Mucosa of rectum (tissue), 2 donors: ENCODE measurements around the gene DGCR8.

Experiments used
- H3K27ac ChIP-seq, 2 donors: one replicate each; pipeline ENCODE4 v1.7.0; 2013; ENCODE audit warnings: inconsistent platforms in 2 of 2, low read depth in 2 of 2, low read length in 2 of 2
- H3K27me3 ChIP-seq, 2 donors: one replicate each; pipeline ENCODE4 v1.7.0; 2013; ENCODE audit warnings: low read length in 2 of 2; ENCODE audit not compliant: control insufficient read depth in 2 of 2, insufficient read depth in 2 of 2
- H3K36me3 ChIP-seq, 2 donors: one replicate each; pipeline ENCODE4 v1.7.0; 2013; ENCODE audit warnings: low read length in 2 of 2; ENCODE audit not compliant: control insufficient read depth in 2 of 2, insufficient read depth in 2 of 2
- H3K4me1 ChIP-seq, 2 donors: one replicate each; pipeline ENCODE4 v1.7.0; 2013; ENCODE audit warnings: low read length in 2 of 2, mild to moderate bottlenecking in 1 of 2; ENCODE audit not compliant: control insufficient read depth in 2 of 2, insufficient read depth in 2 of 2
- H3K4me3 ChIP-seq, 2 donors: one replicate each; pipeline ENCODE4 v1.7.0; 2013; ENCODE audit warnings: low read length in 2 of 2
- H3K9ac ChIP-seq, 2 donors: one replicate each; pipeline ENCODE4 v1.7.0; 2013; ENCODE audit warnings: low read length in 2 of 2, low read depth in 1 of 2, mild to moderate bottlenecking in 1 of 2
- H3K9me3 ChIP-seq, 2 donors: one replicate each; pipeline ENCODE4 v1.7.0; 2013; ENCODE audit warnings: low read length in 2 of 2; ENCODE audit not compliant: control insufficient read depth in 2 of 2
- donor health status: healthy.
- donor health status: Normal muscosa, but diverticular disease.

The DGCR8 gene

DNA sequence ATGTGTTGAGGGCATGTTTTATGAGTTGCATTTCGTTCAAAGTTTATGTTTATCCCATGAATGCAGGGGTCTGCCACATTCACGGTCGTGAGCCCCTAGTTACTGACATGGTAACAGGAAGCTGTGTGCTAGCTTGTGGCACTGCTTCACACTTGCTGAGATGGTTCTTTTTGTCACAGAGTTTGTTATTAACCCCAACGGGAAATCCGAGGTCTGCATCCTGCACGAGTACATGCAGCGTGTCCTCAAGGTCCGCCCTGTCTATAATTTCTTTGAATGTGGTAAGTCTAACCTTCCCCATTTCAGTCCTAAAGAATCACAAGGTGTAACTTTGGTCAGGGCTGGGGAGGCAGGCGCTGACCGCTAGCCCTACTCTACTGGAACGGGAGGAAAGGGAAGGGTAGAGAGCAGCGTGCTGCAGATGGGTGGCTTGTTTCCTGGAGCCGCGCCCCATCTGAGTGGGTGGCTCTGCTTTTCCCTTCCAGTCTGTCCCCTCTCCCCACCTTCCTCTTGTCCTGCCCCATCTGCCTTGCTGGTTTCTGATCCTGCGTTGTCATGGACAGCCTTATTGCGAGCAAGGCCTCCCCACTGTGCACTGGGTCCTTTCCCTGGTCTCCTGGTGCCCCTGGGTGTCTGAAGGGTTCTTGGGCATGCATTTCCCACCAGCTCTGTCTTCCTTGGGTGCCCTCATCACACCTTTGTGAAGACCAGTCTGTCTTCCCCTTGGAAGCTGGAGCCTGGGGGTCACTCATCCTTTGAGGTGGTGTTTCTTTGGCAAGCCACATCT, 11.8 kb downstream of the DGCR8 start:
- Histone ChIP-seq H3K4me3 (no peak overlapping the region), H3K27me3 (no peaks in the 10 kb centered on the region), H3K9me3 (no peaks in the 10 kb centered on the region), H3K4me1 (no peaks in the 10 kb centered on the region), H3K36me3 (peaks cover 89 to 96% of the 10 kb centered on the region in 2 donors), H3K27ac (no peak overlapping the region), H3K9ac (no peak overlapping the region)

GRCh38 chr22:20092477-20092854, 12.4 kb downstream of the DGCR8 start:
- Histone ChIP-seq H3K4me3 (no peak overlapping the region), H3K4me1 (no peaks in the 10 kb centered on the region), H3K27me3 (no peaks in the 10 kb centered on the region), H3K36me3 (peaks cover 89 to 95% of the 10 kb centered on the region in 2 donors), H3K27ac (no peak overlapping the region), H3K9me3 (no peaks in the 10 kb centered on the region), H3K9ac (no peak overlapping the region)

- Histone ChIP-seq H3K36me3 (peaks cover 88 to 91% of the 10 kb centered on the region in 2 donors), H3K27ac (no peak overlapping the region), H3K27me3 (no peaks in the 10 kb centered on the region), H3K4me1 (no peaks in the 10 kb centered on the region), H3K4me3 (no peak overlapping the region), H3K9me3 (no peaks in the 10 kb centered on the region), H3K9ac (no peak overlapping the region)
These were observed 13.6 kb downstream of the DGCR8 start for GRCh38 chr22:20093418-20094196.

- H3K36me3 ChIP-seq: peaks cover 88 to 91% of the 10 kb centered on the region in 2 donors
These were observed 14.3 kb downstream of the DGCR8 start for GRCh38 chr22:20094197-20094807.

GRCh38 chr22:20095521-20095920, 15.5 kb downstream of the DGCR8 start:
- H3K9me3 ChIP-seq: no peaks in the 10 kb centered on the region
- no peak overlapping the region for H3K4me3 ChIP-seq
- no peak overlapping the region for H3K9ac ChIP-seq
- H3K27me3 ChIP-seq: no peaks in the 10 kb centered on the region
- H3K27ac ChIP-seq: no peak overlapping the region
- H3K36me3 ChIP-seq: peaks cover 80 to 90% of the 10 kb centered on the region in 2 donors
- no peaks in the 10 kb centered on the region for H3K4me1 ChIP-seq

More at GRCh38 chr22:20094197-20094807, 14.3 kb downstream of the DGCR8 start:
- Histone ChIP-seq H3K9me3 (no peaks in the 10 kb centered on the region), H3K9ac (no peak overlapping the region), H3K4me3 (no peak overlapping the region), H3K27me3 (no peaks in the 10 kb centered on the region), H3K4me1 (no peaks in the 10 kb centered on the region), H3K27ac (no peak overlapping the region)

GRCh38 chr22:20096574-20097420, 16.8 kb downstream of the DGCR8 start:
- H3K27me3 ChIP-seq: no peaks in the 10 kb centered on the region
- no peak overlapping the region for H3K9ac ChIP-seq
- no peaks in the 10 kb centered on the region for H3K4me1 ChIP-seq
- H3K36me3 ChIP-seq: peaks cover 76 to 78% of the 10 kb centered on the region in 2 donors
- H3K27ac ChIP-seq: no peak overlapping the region
- no peaks in the 10 kb centered on the region for H3K9me3 ChIP-seq
- no peak overlapping the region for H3K4me3 ChIP-seq

GRCh38 chr22:20099099-20099711, 19.2 kb downstream of the DGCR8 start:
- H3K27me3 ChIP-seq: no peaks in the 10 kb centered on the region
- no peak overlapping the region for H3K4me3 ChIP-seq
- H3K9me3 ChIP-seq: no peaks in the 10 kb centered on the region
- no peaks in the 10 kb centered on the region for H3K4me1 ChIP-seq
- H3K9ac ChIP-seq: no peak overlapping the region
- H3K27ac ChIP-seq: no peak overlapping the region
- H3K36me3 ChIP-seq: peaks cover 58 to 67% of the 10 kb centered on the region in 2 donors

DNA sequence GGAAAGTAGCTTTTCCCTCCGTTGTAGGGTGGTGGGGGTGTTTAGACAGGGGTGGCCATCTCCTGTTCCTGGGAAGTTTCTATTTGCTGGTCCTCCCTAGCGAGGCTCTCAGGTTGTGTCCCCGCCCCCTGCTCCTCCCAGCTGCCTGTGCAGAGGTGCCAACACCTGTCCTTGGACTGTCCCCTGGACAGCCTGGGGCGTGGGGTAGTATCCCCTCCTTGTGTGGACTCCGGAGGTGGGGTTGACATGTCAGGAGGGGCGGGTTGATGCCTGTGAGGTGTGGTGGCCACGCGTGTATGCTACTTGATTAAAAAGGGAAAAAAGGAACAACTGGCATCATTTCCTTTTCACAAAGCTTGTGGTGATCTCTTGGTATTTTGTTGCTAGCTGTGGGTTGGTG, 21.6 kb downstream of the DGCR8 start:
- no peaks in the 10 kb centered on the region for H3K27me3 ChIP-seq
- H3K4me3 ChIP-seq: no peak overlapping the region
- H3K27ac ChIP-seq: no peak overlapping the region
- H3K36me3 ChIP-seq: peaks cover 46 to 67% of the 10 kb centered on the region in 2 donors
- H3K4me1 ChIP-seq: no peaks in the 10 kb centered on the region
- H3K9me3 ChIP-seq: no peaks in the 10 kb centered on the region
- H3K9ac ChIP-seq: no peak overlapping the region

GRCh38 chr22:20102203-20102780, 22.3 kb downstream of the DGCR8 start:
- no peaks in the 10 kb centered on the region for H3K4me1 ChIP-seq
- no peak overlapping the region for H3K4me3 ChIP-seq
- H3K9ac ChIP-seq: no peak overlapping the region
- no peak overlapping the region for H3K27ac ChIP-seq
- no peaks in the 10 kb centered on the region for H3K9me3 ChIP-seq
- H3K27me3 ChIP-seq: no peaks in the 10 kb centered on the region
- H3K36me3 ChIP-seq: peaks cover 47 to 68% of the 10 kb centered on the region in 2 donors
